HG03442 (cell line): ENCODE results near the gene BCCIP.

Source experiments
- ATAC-seq: cut with Tn5 transposase; IDR thresholded peaks from one replicate; pipeline ENCODE4 v1.9.1; 2021; ENCODE audit warnings: mild to moderate bottlenecking, moderate library complexity; ENCODE audit not compliant: unreplicated experiment

The BCCIP gene

GRCh38 chr10:125883211-125883610 is 59.9 kb downstream of the BCCIP start:
- ATAC-seq = no peak
